HG03442 (cell line): ENCODE data around the gene EIF4ENIF1.
"Not testable (repeated sequence)": the region's sequence is repeated elsewhere in the genome, so short reads cannot be mapped to it uniquely, and the experiment has no call there.

ENCODE experiments used
- ATAC-seq: cut with Tn5 transposase; IDR thresholded peaks from one replicate; pipeline ENCODE4 v1.9.1; 2021; ENCODE audit warnings: mild to moderate bottlenecking, moderate library complexity; ENCODE audit not compliant: unreplicated experiment

Gene EIF4ENIF1, protein sequence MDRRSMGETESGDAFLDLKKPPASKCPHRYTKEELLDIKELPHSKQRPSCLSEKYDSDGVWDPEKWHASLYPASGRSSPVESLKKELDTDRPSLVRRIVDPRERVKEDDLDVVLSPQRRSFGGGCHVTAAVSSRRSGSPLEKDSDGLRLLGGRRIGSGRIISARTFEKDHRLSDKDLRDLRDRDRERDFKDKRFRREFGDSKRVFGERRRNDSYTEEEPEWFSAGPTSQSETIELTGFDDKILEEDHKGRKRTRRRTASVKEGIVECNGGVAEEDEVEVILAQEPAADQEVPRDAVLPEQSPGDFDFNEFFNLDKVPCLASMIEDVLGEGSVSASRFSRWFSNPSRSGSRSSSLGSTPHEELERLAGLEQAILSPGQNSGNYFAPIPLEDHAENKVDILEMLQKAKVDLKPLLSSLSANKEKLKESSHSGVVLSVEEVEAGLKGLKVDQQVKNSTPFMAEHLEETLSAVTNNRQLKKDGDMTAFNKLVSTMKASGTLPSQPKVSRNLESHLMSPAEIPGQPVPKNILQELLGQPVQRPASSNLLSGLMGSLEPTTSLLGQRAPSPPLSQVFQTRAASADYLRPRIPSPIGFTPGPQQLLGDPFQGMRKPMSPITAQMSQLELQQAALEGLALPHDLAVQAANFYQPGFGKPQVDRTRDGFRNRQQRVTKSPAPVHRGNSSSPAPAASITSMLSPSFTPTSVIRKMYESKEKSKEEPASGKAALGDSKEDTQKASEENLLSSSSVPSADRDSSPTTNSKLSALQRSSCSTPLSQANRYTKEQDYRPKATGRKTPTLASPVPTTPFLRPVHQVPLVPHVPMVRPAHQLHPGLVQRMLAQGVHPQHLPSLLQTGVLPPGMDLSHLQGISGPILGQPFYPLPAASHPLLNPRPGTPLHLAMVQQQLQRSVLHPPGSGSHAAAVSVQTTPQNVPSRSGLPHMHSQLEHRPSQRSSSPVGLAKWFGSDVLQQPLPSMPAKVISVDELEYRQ

DNA sequence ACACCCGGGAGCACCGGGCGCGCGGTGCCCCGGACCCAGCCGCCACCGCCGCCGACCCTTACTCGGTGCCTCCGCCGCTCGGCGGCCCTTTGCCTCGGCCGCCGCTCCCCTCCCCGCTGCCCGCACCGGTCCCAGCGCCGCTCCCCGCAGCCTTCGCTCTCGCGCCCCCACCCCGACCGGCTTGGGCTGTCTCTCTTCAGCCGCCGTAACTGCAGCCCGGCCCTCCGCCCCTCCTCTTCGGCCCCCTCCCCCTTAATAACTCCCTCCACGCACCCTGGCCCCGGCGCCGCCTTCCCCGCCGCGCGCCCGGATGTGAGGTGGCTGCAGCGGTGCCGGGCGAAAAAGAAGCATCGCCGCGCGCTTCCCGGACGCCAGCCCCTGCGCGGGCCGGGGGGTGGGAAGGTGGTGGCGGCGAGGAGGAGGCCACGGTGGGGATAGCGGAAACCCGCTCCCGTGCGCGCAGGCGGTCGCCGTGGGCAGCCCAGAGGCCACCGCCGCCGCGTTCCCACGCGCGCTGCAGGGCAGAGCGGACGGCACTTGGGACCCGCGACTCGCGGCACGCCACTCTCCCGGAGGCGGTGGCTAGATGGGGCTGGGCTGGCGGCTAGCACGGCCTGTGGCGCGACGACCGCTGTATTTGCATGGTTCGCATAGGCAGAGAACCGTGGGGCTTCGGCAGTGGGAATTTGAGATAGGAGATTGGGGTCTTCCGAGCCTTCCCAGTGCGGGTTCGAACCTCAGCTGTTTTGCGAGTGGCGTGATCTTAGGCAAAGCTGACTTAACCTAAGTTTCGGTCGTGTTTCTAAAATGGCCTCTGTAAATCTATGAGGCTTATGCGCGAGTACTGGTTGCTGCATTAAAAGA lies at the start of gene EIF4ENIF1:
Gene EIF4ENIF1 (minus strand): TSS at position 211 of the 864 bp plus-strand sequence. CDS start 1,124 bp downstream, outside the sequence.
- peak; percentile 34 for ATAC-seq

DNA sequence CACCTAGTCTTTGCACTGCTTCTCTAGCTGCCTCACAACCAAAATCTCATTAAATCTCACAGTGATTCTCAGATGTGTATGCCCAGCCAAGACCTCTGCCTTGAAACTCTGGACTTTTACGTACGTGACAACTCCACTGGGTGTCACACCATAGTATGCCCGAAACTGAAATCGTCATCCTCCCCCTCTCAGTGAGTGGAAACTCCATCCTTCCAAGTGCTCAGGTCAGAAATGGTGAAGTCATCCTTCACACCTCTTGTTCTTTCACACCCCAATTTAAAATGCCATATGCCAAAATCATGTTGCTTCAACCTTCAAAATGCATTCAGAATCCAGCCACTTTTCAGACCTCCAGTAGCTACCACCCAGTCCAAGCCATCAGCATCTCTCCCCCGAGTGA lies 49.2 kb upstream of the EIF4ENIF1 start:
- no peak for ATAC-seq

DNA sequence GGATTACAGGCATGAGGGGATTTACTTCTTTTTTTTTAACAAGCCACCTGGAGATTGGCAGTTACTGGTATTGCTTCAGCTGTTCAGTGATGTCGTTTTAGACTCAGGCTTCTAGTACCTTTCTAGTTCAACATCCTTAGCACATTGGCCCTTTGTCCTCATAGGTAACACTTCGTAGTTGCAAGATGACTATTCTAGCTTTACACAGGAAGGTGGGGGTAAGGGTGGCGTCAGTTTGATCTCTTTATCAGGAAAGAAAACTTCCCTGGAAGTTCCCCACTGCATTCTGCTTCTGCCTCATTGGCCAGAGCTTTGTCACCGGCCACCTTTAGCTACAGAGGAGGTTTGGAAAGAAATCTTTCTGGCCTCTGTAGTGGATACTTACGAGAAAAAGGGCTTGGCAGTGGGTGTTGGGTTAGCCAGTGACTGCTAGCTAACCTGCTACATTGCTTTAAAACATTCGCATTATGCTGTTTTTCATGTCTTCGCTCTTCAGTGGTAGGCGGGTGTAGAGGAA lies 47.4 kb upstream of the EIF4ENIF1 start:
- ATAC-seq = peak; percentile 55

DNA sequence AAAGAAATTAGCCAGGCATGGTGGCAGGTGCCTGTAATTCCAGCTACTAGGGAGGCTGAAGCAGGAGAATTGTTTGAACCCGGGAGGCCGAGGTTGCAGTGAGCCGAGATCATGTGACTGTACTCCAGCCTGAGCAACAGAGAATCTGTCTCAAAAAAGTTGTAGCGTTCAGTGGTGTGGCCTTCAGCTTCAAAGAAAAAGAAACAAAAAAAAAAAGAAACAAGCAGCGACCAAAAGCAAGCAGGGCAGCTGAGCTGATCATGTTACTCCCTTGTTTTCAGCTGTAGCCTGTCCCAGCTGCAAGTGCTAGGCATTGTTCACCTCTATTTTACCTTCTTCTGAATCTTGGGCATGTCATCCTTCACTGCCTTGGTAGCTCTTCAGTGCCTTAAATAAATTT lies 43.7 kb upstream of the EIF4ENIF1 start:
- no peak for ATAC-seq

DNA sequence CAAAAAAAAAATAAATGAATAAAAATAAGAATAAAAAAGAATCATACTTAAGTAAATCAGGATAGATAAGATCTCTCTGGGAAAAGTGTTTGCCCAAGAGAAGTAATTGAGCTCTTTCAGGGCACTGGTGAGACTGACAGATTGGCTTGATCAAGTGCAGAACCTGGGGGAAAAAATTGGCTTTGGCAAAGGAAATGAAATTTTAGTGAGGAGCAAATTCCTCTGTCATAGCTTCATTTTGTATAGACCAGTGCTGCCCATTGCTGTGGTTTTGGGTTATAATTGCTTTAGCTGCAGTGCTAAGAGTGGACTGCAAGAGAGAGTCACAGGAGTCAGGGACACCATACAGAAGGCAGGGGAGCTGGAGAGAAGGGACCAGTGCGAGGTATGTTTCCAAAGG lies 42.4 kb upstream of the EIF4ENIF1 start:
- ATAC-seq = no peak

DNA sequence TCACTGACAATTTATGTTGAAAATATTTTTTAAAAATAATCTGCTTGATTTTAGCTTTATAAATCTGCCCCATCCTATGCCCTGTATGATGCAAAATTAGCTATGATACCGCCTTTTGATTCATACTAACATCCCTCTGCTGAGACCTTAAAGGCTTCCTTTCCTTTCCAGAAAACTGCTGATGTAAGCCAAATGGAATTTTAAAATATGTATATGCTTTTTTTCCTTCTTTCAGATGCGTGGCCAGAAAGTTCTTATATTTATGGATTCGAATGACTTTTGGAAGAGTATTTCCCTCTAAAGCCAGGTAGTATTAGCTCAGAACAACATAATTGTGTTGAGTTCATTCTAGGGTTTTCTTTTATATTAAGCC lies 41.2 kb upstream of the EIF4ENIF1 start:
- no peak for ATAC-seq

DNA sequence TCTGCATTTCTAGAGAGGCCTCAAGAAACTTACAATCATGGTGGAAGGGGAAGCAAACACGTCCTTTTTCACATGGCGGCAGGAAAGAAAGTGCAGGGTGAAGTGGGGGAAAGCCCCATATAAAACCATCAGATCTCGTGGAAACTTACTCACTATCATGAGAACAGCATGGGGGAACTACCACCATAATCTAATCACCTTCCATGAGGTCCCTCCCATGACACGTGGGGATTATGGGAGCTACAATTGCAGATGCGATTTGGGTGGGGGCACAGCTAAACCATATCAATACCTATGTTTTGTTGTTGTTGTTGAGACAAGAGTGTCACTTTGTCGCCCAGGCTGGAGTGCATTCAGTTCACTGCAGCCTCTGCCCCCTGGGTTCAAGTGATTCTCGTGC lies 36.6 kb upstream of the EIF4ENIF1 start:
- no peak for ATAC-seq

DNA sequence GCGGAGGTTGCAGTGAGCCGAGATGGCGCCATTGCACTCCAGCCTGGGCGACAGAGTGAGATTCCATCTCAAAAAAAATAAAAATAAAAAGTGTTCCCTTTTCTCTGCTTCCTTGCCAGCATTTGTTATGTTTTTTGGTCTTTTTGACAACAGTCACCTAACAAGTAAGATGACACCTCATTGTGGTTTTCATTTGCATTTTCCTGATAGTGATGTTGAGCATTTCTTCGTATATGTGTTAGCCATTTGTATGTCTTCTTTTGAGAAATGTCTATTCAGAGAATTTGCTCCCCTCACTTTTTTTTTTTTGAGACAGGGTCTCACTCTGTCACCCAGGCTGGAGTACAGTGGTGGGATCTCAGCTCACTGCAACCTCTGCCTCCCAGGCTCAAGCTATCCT lies 34.5 kb upstream of the EIF4ENIF1 start:
- not testable (repeated sequence) for ATAC-seq

DNA sequence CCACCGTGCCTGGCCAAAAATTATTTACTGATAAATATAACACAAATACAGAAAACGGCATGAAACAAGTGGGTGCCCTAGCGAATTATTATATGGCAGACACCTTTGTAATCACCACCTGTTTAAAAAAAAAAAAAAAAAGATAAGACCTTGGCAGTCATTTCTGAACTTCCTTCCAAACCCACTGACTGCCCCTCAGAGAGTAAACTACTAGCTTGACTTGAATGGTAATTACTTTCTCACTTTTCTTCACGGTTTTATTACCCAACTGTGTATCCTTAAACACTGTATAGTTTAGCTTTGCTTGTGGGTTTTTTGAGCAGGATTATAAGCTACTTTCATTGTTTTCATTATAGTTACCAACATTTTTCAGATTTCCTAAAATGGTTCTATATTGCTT lies 30.4 kb upstream of the EIF4ENIF1 start:
- no peak for ATAC-seq

DNA sequence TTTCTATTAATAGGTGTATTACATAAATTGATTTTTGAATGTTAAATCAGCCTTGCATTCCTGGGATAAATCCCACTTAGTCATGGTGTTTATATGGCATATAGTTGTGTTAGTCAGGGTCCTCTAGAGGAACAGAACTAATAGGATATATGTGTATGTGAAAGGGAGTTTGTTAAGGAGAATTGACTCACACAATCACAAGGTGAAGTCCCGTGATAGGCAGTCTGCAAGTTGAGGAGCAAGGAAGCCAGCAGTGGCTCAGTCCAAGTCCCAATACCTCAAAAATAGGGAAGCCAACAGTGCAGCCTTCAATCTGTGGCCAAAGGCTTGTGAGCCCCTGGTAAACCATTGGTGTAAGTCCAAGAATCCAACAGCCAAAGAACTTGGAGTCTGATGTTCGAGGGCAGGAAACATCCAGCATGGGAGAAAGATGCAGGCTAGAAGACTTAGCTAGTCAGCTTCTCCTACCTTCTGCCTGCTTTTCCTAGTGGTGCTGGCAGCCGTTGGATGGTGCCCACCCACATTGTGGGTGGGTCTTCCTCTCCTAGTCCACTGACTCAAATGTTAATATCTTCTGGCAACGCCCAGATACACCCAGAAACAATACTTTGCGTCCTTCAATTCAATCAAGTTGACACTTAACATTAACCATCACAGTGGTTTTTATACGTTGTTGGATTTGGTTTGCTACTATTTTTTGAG lies 19.6 kb upstream of the EIF4ENIF1 start:
- ATAC-seq = no peak

DNA sequence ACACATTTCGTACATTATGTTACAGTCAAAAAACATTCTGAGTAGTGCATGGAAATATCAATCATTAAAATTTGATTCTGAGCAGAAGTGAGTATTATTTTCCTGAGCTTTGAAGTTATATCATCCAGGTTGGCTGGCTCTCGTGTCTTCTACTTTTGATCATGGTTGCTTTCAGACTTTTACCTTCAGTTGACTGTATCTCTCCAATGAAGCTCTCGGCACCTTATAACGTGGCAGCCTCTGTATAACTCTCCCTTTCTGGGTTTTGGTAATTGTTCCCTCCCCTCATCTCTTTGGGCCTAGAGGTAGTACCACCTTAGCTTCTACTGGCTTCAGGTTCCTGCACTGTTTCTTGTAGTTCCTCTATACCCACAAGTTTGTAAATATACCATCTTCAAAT lies 18.9 kb upstream of the EIF4ENIF1 start:
- ATAC-seq = no peak

DNA sequence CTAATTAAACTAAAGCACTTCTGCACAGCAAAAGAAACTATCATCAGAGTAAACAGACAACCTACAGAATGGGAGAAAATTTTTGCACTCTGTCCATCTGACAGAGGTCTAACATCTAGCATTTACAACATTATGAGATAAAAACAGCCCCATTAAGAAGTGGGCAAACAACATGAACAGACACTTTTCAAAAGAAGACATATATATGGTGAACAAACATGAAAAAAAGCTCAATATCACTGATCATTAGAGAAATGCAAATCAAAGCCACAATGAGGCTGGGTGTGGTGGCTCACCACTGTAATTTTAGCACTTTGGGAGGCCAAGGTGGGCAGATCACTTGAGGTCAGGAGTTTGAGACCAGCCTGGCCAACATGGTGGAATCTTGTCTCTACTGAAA lies 17.9 kb upstream of the EIF4ENIF1 start:
- not testable (repeated sequence) for ATAC-seq

DNA sequence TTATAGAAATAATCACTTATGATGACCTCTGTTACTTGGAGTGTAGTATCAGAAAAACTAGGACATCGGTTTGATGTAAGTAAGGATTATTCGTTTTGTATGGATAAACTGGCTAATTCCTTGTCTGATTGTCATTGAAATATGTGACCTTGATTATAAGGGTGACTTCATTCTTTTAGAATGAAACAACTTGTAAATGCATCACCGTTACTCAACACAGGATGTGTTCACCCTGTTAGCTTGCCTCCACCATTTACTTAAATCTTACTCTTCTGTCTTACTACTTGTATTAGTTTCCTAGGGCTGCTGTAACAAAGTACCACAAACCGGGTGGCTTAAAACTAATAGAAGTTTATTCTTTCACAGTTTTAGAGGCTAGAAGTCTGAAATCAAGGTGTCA lies 14.6 kb upstream of the EIF4ENIF1 start:
- no peak for ATAC-seq

DNA sequence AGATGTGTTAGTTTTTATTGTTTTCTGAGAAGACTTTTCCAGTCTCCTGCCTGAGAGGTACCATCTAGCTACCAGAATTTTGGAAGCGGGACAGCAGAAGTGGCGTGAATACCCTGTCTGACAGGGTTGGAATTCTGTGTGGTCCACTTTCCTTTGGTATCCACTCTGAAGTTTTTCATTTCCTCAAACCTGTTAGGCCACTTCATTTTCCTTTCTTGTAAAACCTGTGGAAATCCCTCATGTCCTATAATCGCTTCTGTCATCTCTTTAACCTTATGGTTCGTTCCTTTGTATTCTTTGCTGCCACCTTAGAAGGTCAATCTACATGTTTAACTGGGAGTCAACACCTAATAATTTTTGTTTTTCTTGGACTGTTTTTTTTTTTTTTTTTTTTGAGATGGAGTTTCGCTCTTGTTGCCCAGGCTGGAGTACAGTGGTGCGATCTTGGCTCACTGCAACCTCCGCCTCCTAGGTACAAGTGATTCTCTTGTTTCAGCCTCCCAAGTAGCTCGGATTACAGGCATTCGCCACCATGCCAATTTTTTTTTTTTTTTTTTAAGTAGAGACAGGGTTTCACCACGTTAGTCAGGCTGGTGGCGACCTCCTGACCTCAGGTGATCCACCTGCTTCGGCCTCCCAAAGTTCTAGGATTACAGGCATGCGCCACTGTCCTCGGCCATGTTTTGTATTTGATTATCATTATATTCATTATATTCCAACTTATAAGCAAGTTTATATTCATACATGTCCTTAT lies 13.7 kb upstream of the EIF4ENIF1 start:
- no peak for ATAC-seq

DNA sequence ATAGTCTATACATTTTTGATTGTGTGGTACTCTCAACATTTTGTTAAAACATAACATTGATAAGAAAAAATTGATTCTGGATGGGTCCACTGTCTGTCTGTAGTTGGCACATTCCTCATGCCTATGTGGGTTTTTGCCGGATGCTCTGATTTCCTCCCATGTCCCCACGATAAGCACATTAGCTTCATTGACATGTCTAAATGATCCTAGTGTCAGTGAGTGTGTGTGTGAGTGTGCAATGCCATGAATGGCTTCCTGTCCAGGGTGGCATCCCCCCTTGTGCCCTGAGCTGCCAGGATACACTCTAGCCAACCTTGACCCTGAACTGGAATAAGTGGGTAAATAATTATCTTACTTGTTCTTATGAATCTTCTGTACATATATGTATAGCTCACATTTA lies 12.1 kb upstream of the EIF4ENIF1 start:
- ATAC-seq = no peak

DNA sequence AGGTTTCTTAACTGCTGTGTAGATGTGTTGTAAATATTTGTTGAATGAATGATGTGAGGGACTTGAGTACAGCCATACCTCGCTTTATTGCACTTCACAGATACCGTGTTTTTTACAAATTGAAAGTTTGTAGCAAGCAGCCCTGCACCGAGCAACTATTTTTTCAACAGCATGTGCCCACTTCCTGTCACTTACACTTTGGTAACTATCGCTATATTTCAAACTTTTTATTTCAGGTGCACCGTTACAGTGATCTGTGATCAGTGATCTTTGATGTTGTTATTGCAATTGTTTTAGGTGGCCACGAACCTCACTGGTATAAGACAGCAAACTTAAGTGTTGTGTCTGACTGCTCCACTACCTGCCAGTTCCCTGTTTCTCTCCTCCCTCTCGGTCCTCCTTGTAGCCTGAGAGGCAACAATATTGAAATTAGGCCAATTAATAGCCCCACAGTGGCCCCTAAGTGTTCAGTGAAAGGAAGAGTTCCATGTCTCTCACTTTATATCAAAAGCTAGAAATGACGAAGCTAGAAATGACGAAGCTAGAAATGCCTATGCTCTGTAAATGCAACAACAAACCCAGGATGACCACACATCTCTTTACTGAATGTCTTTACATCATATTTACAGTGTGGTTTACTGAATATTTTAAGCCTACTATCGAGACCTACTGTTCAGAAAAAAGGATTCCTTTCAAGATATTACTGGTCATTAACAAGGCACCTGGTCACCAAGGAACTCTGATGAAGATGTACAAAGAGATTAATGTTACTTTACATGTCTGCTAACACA lies 7.7 kb upstream of the EIF4ENIF1 start:
- no peak for ATAC-seq

DNA sequence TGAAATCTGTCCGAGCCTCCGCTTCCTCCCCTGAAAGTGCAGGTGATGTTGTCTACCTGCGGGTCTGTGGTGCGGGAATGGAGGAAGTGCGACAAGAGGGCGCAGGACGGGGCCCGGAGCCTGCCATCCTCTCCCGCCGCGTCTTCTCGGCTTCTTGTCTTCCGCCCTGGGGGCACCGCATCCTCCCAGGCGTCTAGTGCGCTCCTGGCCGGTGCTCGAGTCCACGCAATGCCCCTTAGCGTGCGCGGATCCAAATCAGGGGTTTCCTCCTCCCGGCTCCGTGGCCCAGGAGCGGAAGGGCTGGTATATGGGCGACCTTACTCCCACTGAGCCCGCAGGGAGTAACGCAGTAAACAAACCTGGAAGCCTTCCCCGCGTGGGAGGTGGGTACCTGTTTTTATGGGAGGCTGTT lies 7.1 kb upstream of the EIF4ENIF1 start:
- no peak for ATAC-seq

DNA sequence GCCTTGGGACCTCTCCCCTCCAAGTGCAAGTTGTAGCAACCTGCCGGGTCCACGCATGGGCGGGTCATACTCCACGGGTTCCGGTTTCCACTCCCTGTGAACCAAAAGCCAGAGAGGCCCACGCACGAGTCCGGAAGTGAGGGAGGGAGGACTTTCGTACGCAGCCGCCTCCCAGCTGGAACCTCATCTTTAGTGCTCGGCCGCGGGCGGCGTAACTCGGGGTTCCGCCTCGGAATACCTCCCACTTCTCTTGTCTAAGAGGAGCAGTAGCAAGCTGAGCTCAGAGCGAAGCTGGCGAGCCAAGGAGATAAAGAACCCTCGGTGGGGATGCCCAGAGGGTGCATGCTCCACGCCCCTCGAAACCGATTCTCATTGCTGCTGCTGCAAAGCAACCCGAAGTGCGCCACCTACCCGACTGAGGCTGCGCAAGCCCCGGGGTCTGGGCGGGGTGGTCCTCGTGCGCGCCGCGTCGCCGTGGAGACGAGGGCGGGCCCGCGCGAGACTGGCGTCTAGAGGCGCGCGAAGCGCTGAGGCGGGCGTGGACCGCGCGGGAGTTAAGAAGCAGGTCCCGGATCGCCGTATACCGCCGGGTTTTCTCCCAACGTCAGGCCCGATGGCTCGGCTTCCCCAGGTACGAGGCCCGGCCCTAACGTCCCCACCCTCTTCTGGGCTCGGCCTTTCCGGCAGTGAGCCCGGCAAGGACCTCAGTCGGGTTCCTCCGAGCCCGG lies 6.5 kb upstream of the EIF4ENIF1 start, which contains the start of gene SFI1:
Gene SFI1 (plus strand): TSS at position 530 of the 728 bp plus-strand sequence. CDS start 11,749 bp downstream, outside the sequence.
- peak; percentile 70 for ATAC-seq
